Measurements from ENCODE around the gene ASB2. TPM values are rescaled to one million over a fixed set of nuclear protein-coding genes. Genes with fewer than 3 reads are reported as not detected.

The ASB2 gene, protein sequence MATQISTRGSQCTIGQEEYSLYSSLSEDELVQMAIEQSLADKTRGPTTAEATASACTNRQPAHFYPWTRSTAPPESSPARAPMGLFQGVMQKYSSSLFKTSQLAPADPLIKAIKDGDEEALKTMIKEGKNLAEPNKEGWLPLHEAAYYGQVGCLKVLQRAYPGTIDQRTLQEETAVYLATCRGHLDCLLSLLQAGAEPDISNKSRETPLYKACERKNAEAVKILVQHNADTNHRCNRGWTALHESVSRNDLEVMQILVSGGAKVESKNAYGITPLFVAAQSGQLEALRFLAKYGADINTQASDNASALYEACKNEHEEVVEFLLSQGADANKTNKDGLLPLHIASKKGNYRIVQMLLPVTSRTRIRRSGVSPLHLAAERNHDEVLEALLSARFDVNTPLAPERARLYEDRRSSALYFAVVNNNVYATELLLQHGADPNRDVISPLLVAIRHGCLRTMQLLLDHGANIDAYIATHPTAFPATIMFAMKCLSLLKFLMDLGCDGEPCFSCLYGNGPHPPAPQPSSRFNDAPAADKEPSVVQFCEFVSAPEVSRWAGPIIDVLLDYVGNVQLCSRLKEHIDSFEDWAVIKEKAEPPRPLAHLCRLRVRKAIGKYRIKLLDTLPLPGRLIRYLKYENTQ
- total RNA-seq (2016; rRNA removed; fragmentation: Illumina TruSeq; extraction: Trizol) = 0.46 and 0.82 TPM in 2 replicates
- 0.26 and 0.40 TPM in 2 replicates for total RNA-seq (2016; cell fraction: cytosol; rRNA removed; fragmentation: Illumina TruSeq; extraction: Trizol; ENCODE audit: low read depth)
- total RNA-seq (2016; cell fraction: insoluble cytoplasmic fraction; rRNA removed; fragmentation: Illumina TruSeq; extraction: Trizol) = 0.62 and 0.93 TPM in 2 replicates
- total RNA-seq (2016; cell fraction: membrane; rRNA removed; fragmentation: Illumina TruSeq; extraction: Trizol) = 0.37 and 0.83 TPM in 2 replicates
- total RNA-seq (2016; cell fraction: nucleus; rRNA removed; fragmentation: Illumina TruSeq; extraction: Trizol) = 1.1 and 1.3 TPM in 2 replicates
- polyA plus RNA-seq (2011; rRNA removed) = 4.1 and 4.5 TPM in 2 replicates
- polyA plus RNA-seq (2011; cell fraction: cytosol; rRNA removed) = 4.5 and 6.1 TPM in 2 replicates
- polyA plus RNA-seq (2011; cell fraction: nucleus; rRNA removed) = 9.6 and 13.9 TPM in 2 replicates
- 0.48 and 0.80 TPM in 2 replicates for polyA plus RNA-seq (2012)
- polyA plus RNA-seq (2016; cell fraction: cytosol; fragmentation: Illumina TruSeq; extraction: Trizol; ENCODE audit: low read depth) = 0.21 and 0.37 TPM in 2 replicates
- 0.58 and 0.71 TPM in 2 replicates for polyA plus RNA-seq (2016; cell fraction: insoluble cytoplasmic fraction; fragmentation: Illumina TruSeq; extraction: Trizol; ENCODE audit: low read depth)
- 0.35 and 0.43 TPM in 2 replicates for polyA plus RNA-seq (2016; cell fraction: membrane; fragmentation: Illumina TruSeq; extraction: Trizol; ENCODE audit: low read depth)
- 1.0 and 1.6 TPM in 2 replicates for polyA plus RNA-seq (2016; cell fraction: nucleus; fragmentation: Illumina TruSeq; extraction: Trizol; ENCODE audit: insufficient read depth, low read depth)
- polyA minus RNA-seq (2011; rRNA and poly(A)+ RNA removed; ENCODE audit: low replicate concordance) = 14.4 TPM in 1 of 2 replicates, not detected in the other
- polyA minus RNA-seq (2011; cell fraction: cytosol; rRNA and poly(A)+ RNA removed) = 3.1 and 3.4 TPM in 2 replicates
- polyA minus RNA-seq (2011; cell fraction: nucleus; rRNA and poly(A)+ RNA removed) = 3.7 and 6.6 TPM in 2 replicates
- Bru-seq, nascent RNA = percentile 41 among the genes with signal in this experiment
- percentile 36 among the genes with signal in this experiment for BruChase-seq, experiment 1, labeled RNA remaining after a 6-hour chase
- BruChase-seq, experiment 2, labeled RNA remaining after a 2-hour chase = percentile 33 among the genes with signal in this experiment
- long read RNA-seq, experiment 1, partial matches to known transcripts = 0 of 2 reads
- long read RNA-seq, experiment 1, other reads (novel, unspliced or antisense) = 0 of 2 reads
- long read RNA-seq, experiment 2, partial matches to known transcripts = 2 of 6 reads
- long read RNA-seq, experiment 2, other reads (novel, unspliced or antisense) = 1 of 6 reads

DNA sequence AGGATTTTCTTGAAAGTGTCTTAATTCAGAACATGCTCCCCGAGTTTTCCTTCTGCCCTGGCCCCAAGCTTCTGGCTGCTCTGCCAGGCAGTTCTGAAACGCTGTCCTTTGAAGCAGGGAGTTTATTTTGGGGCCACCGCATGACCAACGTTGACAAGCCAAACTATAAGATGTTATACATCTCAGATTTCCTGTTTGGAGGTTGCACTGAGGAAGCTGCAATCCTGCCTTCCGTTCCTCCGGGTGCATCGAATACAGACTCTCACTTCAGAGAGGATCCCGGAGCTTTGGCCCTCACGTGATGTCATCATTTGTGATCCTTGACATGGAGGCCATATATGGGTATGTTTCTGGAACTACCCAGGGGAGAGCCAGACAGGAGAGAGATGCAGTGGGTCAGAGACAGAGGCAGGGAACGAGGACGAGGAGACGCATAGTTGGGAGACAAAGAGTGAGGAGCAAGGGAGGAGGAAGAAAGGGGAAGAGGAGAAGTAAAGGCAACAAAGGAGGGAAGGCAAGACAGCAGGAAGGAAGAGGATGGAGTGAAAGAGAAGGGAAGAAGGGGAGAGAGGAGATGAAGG is at the start of gene ASB2:
Gene ASB2, minus strand, starts transcription at position 94 of the 581 bp plus-strand sequence. CDS start 12,031 bp downstream, outside the sequence.
- BruUV-seq (replicated peaks) = no TSS peak
- H4K20me1 ChIP-seq (ENCODE audit: insufficient read depth, low read length) = no peaks in the 10 kb centered on the region
- FAIRE-seq = no peak
- 37% methylated on average over 11 of the region's 12 CpGs for WGBS (ENCODE audit: low lambda C conversion rate)
- H3K79me2 ChIP-seq (ENCODE audit: insufficient read depth, low read length) = no peaks in the 10 kb centered on the region
- no peaks in the 10 kb centered on the region for H3K9me3 ChIP-seq (ENCODE audit: low read length)
- peaks cover 41% of the 10 kb centered on the region for H3K4me1 ChIP-seq (ENCODE audit: insufficient read depth, low read length)
- H3K4me2 ChIP-seq (ENCODE audit: low read depth, low read length) = no peak within 1 kb of the TSS
- H2AFZ ChIP-seq (ENCODE audit: low read length) = no peak within 1 kb of the TSS
- no peak for ATAC-seq
- intact Hi-C loops (cut with micrococcal nuclease; ENCODE audit: unreplicated experiment) = no loop called here
- no peak within 1 kb of the TSS for H3K27ac ChIP-seq (ENCODE audit: extremely low read length, insufficient read depth, low read length)
- H3K4me3 ChIP-seq (replicated peaks in 1 of 3; ENCODE audit: insufficient read depth in 1 of 3, low read depth in 2 of 3, low read length in 3 of 3) = no peak within 1 kb of the TSS
- H3K27me3 ChIP-seq (ENCODE audit: control insufficient read depth in 1 of 2, insufficient read depth in 2 of 2, low read length in 2 of 2) = peaks cover 10 to 64% of the 10 kb centered on the region in 2 experiments
- in situ Hi-C loops (cut with HindIII; ENCODE audit: extremely low pct_ligation_motif_present, low pct_unique_long_range_greater_than_20kb) = no loop called here
- ChIA-PET CTCF (ENCODE audit: low intra/inter-chr PET ratio, low total read pairs) (no interaction called here), POLR2A (no interaction called here)
- no peak for DNase-seq (ENCODE audit: low spot score)
- H3K9ac ChIP-seq (ENCODE audit: insufficient read depth, low read depth, low read length) = no peak within 1 kb of the TSS
- no peaks in the 10 kb centered on the region for H3K36me3 ChIP-seq (replicated peaks in 1 of 2; ENCODE audit: control insufficient read depth in 1 of 2, insufficient read depth in 2 of 2, low read length in 2 of 2)
- TF ChIP-seq ATF7 (IDR thresholded peaks at IDR 0.05) (0 out of 2 replicates have a peak, but pooled peaks have one; percentile 10), ATF7 (CRISPR knock-in tag; IDR thresholded peaks at IDR 0.05) (no peak), IRX3 (CRISPR knock-in tag; IDR thresholded peaks at IDR 0.05; ENCODE audit: borderline replicate concordance, low read depth) (no peak), RBM39 (IDR thresholded peaks at IDR 0.05; ENCODE audit: low read depth, low read length, poor library complexity, severe bottlenecking) (no peak), ZNF224 (CRISPR knock-in tag; IDR thresholded peaks at IDR 0.05) (no peak), GABPA (IDR thresholded peaks at IDR 0.05; ENCODE audit: low read depth, low read length) (no peak), GABPA (CRISPR knock-in tag; IDR thresholded peaks at IDR 0.05; ENCODE audit: low read depth) (no peak), GTF2F1 (IDR thresholded peaks at IDR 0.05; ENCODE audit: low read length) (no peak), DPF2 (CRISPR knock-in tag; IDR thresholded peaks at IDR 0.05; ENCODE audit: borderline replicate concordance, low read depth) (no peak), PITX1 (CRISPR knock-in tag; IDR thresholded peaks at IDR 0.05) (no peak), ZFP36 (IDR thresholded peaks at IDR 0.05; ENCODE audit: borderline replicate concordance, low read depth, low read length, partially characterized antibody) (no peak)
- TF ChIP-seq, protein P1, sequence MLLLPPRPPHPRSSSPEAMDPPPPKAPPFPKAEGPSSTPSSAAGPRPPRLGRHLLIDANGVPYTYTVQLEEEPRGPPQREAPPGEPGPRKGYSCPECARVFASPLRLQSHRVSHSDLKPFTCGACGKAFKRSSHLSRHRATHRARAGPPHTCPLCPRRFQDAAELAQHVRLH (CRISPR knock-in tag; IDR thresholded peaks at IDR 0.05; ENCODE audit: borderline replicate concordance, low read depth) = no peak
- TF ChIP-seq, protein P2, sequence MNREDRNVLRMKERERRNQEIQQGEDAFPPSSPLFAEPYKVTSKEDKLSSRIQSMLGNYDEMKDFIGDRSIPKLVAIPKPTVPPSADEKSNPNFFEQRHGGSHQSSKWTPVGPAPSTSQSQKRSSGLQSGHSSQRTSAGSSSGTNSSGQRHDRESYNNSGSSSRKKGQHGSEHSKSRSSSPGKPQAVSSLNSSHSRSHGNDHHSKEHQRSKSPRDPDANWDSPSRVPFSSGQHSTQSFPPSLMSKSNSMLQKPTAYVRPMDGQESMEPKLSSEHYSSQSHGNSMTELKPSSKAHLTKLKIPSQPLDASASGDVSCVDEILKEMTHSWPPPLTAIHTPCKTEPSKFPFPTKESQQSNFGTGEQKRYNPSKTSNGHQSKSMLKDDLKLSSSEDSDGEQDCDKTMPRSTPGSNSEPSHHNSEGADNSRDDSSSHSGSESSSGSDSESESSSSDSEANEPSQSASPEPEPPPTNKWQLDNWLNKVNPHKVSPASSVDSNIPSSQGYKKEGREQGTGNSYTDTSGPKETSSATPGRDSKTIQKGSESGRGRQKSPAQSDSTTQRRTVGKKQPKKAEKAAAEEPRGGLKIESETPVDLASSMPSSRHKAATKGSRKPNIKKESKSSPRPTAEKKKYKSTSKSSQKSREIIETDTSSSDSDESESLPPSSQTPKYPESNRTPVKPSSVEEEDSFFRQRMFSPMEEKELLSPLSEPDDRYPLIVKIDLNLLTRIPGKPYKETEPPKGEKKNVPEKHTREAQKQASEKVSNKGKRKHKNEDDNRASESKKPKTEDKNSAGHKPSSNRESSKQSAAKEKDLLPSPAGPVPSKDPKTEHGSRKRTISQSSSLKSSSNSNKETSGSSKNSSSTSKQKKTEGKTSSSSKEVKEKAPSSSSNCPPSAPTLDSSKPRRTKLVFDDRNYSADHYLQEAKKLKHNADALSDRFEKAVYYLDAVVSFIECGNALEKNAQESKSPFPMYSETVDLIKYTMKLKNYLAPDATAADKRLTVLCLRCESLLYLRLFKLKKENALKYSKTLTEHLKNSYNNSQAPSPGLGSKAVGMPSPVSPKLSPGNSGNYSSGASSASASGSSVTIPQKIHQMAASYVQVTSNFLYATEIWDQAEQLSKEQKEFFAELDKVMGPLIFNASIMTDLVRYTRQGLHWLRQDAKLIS (CRISPR knock-in tag; IDR thresholded peaks at IDR 0.05) = no peak
